H7 (cell line): ENCODE data around the gene SEMA3B. TPM values are rescaled to one million over a fixed set of nuclear protein-coding genes. Genes with fewer than 3 reads are reported as not detected.
"Not testable (repeated sequence)": the region's sequence is repeated elsewhere in the genome, so short reads cannot be mapped to it uniquely, and the experiment has no call there.

ENCODE experiments used
- DNase-seq: peaks from one replicate; pipeline ENCODE4 v3.0.0; 2012
- H3K27me3 ChIP-seq: 2 replicates; pipeline ENCODE4 v1.6.0; 2011; ENCODE audit warnings: mild to moderate bottlenecking, low read length; ENCODE audit not compliant: control insufficient read depth, insufficient read depth
- H3K36me3 ChIP-seq: replicated peaks from 2 replicates; pipeline ENCODE4 v1.5.1; 2011; ENCODE audit warnings: low read length; ENCODE audit not compliant: control insufficient read depth, insufficient read depth
- H3K4me3 ChIP-seq: 2 replicates; pipeline ENCODE4 v1.5.1; 2011; ENCODE audit warnings: low read depth, mild to moderate bottlenecking, control low read depth, low read length, moderate library complexity; ENCODE audit not compliant: insufficient read depth
- total RNA-seq: library from RNA; depleted of rRNA; stranded (reverse); fragments of >200 nt; shearing (Covaris generic); gene quantifications from 2 replicates; pipeline ENCODE4 v1.2.3, GENCODE V29; 2014; rRNA removed

SEMA3B gene
- 2.8 and 4.4 TPM in 2 replicates for total RNA-seq

GRCh38 chr3:50268703-50269451, at the start of gene SEMA3B:
Gene SEMA3B, plus strand, starts transcription at chr3:50269147. Its CDS starts 94 bp downstream, at chr3:50269241.
- Histone ChIP-seq H3K36me3 (no peaks in the 10 kb centered on the region), H3K27me3 (peaks cover 9% of the 10 kb centered on the region), H3K4me3 (no peak within 1 kb of the TSS)
- peak; percentile 82 for DNase-seq

- no peaks in the 10 kb centered on the region for H3K27me3 ChIP-seq
- DNase-seq: no peak
- H3K36me3 ChIP-seq: no peaks in the 10 kb centered on the region
- H3K4me3 ChIP-seq: no peak overlapping the region
These were observed 49.7 kb upstream of the SEMA3B start for GRCh38 chr3:50219285-50219684.

- Histone ChIP-seq H3K4me3 (no peak overlapping the region), H3K36me3 (no peaks in the 10 kb centered on the region), H3K27me3 (no peaks in the 10 kb centered on the region)
- no peak for DNase-seq
These were observed 48.8 kb upstream of the SEMA3B start for GRCh38 chr3:50220109-50220508.

- no peaks in the 10 kb centered on the region for H3K36me3 ChIP-seq
- H3K4me3 ChIP-seq: no peak overlapping the region
- DNase-seq: no peak
- H3K27me3 ChIP-seq: no peaks in the 10 kb centered on the region
These were observed 47.9 kb upstream of the SEMA3B start for GRCh38 chr3:50221051-50221410.

- Histone ChIP-seq H3K27me3 (no peaks in the 10 kb centered on the region; the same call in 1 of the 2 replicates), H3K4me3 (no peak overlapping the region), H3K36me3 (no peaks in the 10 kb centered on the region)
- DNase-seq: peak; percentile 93
These were observed 47.4 kb upstream of the SEMA3B start for GRCh38 chr3:50221411-50222168.

- H3K36me3 ChIP-seq: no peaks in the 10 kb centered on the region
- peaks cover 5% of the 10 kb centered on the region for H3K27me3 ChIP-seq
- no peak overlapping the region for H3K4me3 ChIP-seq
- no peak for DNase-seq
These were observed 46.8 kb upstream of the SEMA3B start for GRCh38 chr3:50222169-50222528.

- Histone ChIP-seq H3K36me3 (no peaks in the 10 kb centered on the region), H3K27me3 (peaks cover 5% of the 10 kb centered on the region), H3K4me3 (no peak overlapping the region)
- no peak for DNase-seq
These were observed 44.3 kb upstream of the SEMA3B start for GRCh38 chr3:50224639-50225038.

GRCh38 chr3:50226888-50227389, 42.0 kb upstream of the SEMA3B start:
- Histone ChIP-seq H3K27me3 (peaks cover 5% of the 10 kb centered on the region), H3K4me3 (peak overlapping the region; percentile 50), H3K36me3 (no peaks in the 10 kb centered on the region)
- DNase-seq: no peak

- peak overlapping the region; percentile 81 for H3K4me3 ChIP-seq
- peaks cover 5% of the 10 kb centered on the region for H3K27me3 ChIP-seq
- DNase-seq: peak; percentile 98
- H3K36me3 ChIP-seq: no peaks in the 10 kb centered on the region
These were observed 41.4 kb upstream of the SEMA3B start for GRCh38 chr3:50227390-50228183.

- not testable (repeated sequence) for H3K27me3 ChIP-seq, H3K36me3 ChIP-seq, DNase-seq
- peak overlapping the region; percentile 81 for H3K4me3 ChIP-seq
These were observed 40.7 kb upstream of the SEMA3B start for GRCh38 chr3:50228184-50228763.

GRCh38 chr3:50229490-50229889, 39.5 kb upstream of the SEMA3B start:
- Histone ChIP-seq H3K4me3 (no peak overlapping the region), H3K27me3 (peaks cover 5% of the 10 kb centered on the region), H3K36me3 (no peaks in the 10 kb centered on the region)
- no peak for DNase-seq

- Histone ChIP-seq H3K27me3 (peaks cover 5% of the 10 kb centered on the region), H3K36me3 (no peaks in the 10 kb centered on the region), H3K4me3 (no peak overlapping the region)
- DNase-seq: no peak
These were observed 38.7 kb upstream of the SEMA3B start for GRCh38 chr3:50230104-50230793.

- DNase-seq: no peak
- Histone ChIP-seq H3K27me3 (peaks cover 5% of the 10 kb centered on the region), H3K4me3 (no peak overlapping the region)
These were observed 38.2 kb upstream of the SEMA3B start for GRCh38 chr3:50230794-50231125.

GRCh38 chr3:50231581-50231980, 37.4 kb upstream of the SEMA3B start:
- Histone ChIP-seq H3K27me3 (peaks cover 5% of the 10 kb centered on the region), H3K4me3 (no peak overlapping the region), H3K36me3 (no peaks in the 10 kb centered on the region)
- DNase-seq: no peak

More at GRCh38 chr3:50230794-50231125, 38.2 kb upstream of the SEMA3B start:
- no peaks in the 10 kb centered on the region for H3K36me3 ChIP-seq
